Kidney (tissue), 14 donors: Measurements from ENCODE around the gene PHACTR3. TPM values are rescaled to one million over a fixed set of nuclear protein-coding genes. Genes with fewer than 3 reads are reported as not detected.

Source experiments
- DNase-seq, 5 donors: peaks; one replicate each; pipeline ENCODE4 v3.0.0-alpha.2; 2013 to 2020
- FAIRE-seq: peaks from 2 replicates; lab custom pipeline; 2012; peaks lifted over from hg19 to GRCh38; lab: Jason Lieb, UNC
- H3K27ac ChIP-seq, 2 donors: one replicate each; pipeline ENCODE4 v1.7.0; 2013; ENCODE audit warnings: low read depth in 2 of 2, low read length in 2 of 2, inconsistent platforms in 1 of 2
- H3K27me3 ChIP-seq: one replicate; pipeline ENCODE4 v1.7.1; 2013; ENCODE audit warnings: low read length, inconsistent platforms; ENCODE audit not compliant: control insufficient read depth, insufficient read depth
- H3K36me3 ChIP-seq, 3 donors: one replicate each; pipeline versions ENCODE4 v1.7.0 to v1.7.1; 2013; ENCODE audit warnings: low read length in 3 of 3, control low read depth in 1 of 3, inconsistent platforms in 1 of 3; ENCODE audit not compliant: insufficient read depth in 3 of 3, control insufficient read depth in 2 of 3
- H3K4me1 ChIP-seq, 3 donors: one replicate each; pipeline versions ENCODE4 v1.7.0 to v1.7.1; 2013; ENCODE audit warnings: low read length in 3 of 3, inconsistent platforms in 1 of 3, low read depth in 1 of 3; ENCODE audit not compliant: control insufficient read depth in 2 of 3, insufficient read depth in 2 of 3
- H3K4me3 ChIP-seq, 3 donors: one replicate each; pipeline versions ENCODE4 v1.7.0 to v1.8.1; 2013; ENCODE audit warnings: low read length in 3 of 3, control low read depth in 1 of 3, inconsistent platforms in 1 of 3
- H3K9ac ChIP-seq, 3 donors: one replicate each; pipeline versions ENCODE4 v1.7.0 to v1.7.1; 2013; ENCODE audit warnings: low read length in 3 of 3, control low read depth in 1 of 3, inconsistent platforms in 1 of 3
- H3K9me3 ChIP-seq, 3 donors: one replicate each; pipeline versions ENCODE4 v1.7.0 to v1.7.1; 2013; ENCODE audit warnings: low read length in 3 of 3, control low read depth in 1 of 3, inconsistent platforms in 1 of 3; ENCODE audit not compliant: control insufficient read depth in 2 of 3, insufficient read depth in 1 of 3
- intact Hi-C: fragments of 100-400 bp; cut with DNase I; formaldehyde crosslinking; loops from one replicate; pipeline ENCODE4 v1.11.1; 2022
- polyA plus RNA-seq: library from polyadenylated mRNA; stranded (reverse); fragments of 350-450 nt; fragmentation: Illumina TruSeq; extraction: RNeasy Lipid Tissue Mini Kit (QIAGEN cat#74804); gene quantifications from one replicate; pipeline ENCODE4 v1.2.3, GENCODE V29; 2014; ENCODE audit warnings: low read depth, low replicate concordance; ENCODE audit not compliant: insufficient read depth
- total RNA-seq: library from RNA; stranded (reverse); fragmentation: NEBNext Ultra II Directional; extraction: Animal tissue kit (Norgen Biotek cat#: 25700); gene quantifications from one replicate; pipeline ENCODE4 v1.2.1, GENCODE V29; 2021
- TF ChIP-seq, protein P1 (sequence below): IDR thresholded peaks from 3 replicates; pipeline ENCODE4 v1.5.1; 2012; ENCODE audit warnings: mild to moderate bottlenecking, moderate library complexity, borderline replicate concordance; ENCODE audit not compliant: insufficient read depth; ENCODE audit errors: extremely low read depth
- donor health status: control.
- donor health status: control.
- donor health status: control.
- donor health status: control.
- donor health status: control.
- donor health status: DM: yes; HTN: yes; CAD: no.
- donor health status: Normal renal cell carcinoma (clear cell type).

The PHACTR3 gene
- total and polyA plus RNA-seq, 2 donors from 2014 or later = 1.7 to 12.3 TPM

DNA sequence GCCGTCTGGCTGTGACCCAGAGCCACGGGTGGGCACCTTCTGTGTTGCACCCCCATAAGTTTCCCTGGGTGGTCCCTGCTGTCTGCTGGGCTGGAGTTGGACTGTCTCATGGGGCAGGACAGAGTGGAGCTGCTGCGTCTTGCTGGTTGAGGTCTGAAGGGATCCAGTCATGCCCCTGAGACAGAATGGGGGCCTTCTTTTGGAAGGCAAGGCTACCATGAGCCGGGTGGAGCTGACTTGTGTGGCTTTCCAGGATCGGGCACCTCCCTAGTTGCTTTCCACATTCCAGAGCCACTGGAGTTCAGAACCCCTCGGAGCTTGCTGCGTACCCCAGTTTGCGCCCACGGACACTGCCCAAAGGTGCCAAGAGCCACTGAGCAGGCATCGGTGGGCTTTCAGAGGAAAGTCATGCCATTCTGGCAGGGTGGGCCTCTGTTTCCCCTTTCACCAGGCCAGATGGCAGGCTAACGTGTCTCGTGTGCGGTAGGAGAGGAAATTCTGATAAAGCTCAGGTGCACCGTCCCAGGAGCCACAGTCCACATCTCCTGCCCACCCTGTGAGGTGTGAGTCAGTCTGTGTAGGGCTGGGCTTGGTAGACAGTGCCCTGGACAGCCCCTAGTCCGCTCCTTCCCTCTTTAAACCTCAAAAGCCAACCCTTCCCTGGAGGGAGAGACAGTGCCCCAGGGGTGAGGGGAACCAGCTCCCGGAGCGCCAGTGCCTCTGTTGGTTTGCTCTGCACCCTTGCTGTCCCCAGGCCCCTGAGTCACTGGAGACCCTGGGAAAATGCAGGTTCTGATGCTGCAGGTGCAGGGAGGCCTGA is 203.8 kb downstream of the PHACTR3 start:
- no peaks in the 10 kb centered on the region for H3K27me3 ChIP-seq
- H3K4me1 ChIP-seq = no peaks in the 10 kb centered on the region
- H3K36me3 ChIP-seq = no peaks in the 10 kb centered on the region
- no peak overlapping the region for H3K9ac ChIP-seq
- DNase-seq = peak in 2 of 5 donors; percentile 5 to 35
- no peaks in the 10 kb centered on the region for H3K9me3 ChIP-seq
- no peak overlapping the region for H3K4me3 ChIP-seq
- no peak for FAIRE-seq
- intact Hi-C loops = no loop called here
- no peak overlapping the region for H3K27ac ChIP-seq
- TF ChIP-seq, protein P1, sequence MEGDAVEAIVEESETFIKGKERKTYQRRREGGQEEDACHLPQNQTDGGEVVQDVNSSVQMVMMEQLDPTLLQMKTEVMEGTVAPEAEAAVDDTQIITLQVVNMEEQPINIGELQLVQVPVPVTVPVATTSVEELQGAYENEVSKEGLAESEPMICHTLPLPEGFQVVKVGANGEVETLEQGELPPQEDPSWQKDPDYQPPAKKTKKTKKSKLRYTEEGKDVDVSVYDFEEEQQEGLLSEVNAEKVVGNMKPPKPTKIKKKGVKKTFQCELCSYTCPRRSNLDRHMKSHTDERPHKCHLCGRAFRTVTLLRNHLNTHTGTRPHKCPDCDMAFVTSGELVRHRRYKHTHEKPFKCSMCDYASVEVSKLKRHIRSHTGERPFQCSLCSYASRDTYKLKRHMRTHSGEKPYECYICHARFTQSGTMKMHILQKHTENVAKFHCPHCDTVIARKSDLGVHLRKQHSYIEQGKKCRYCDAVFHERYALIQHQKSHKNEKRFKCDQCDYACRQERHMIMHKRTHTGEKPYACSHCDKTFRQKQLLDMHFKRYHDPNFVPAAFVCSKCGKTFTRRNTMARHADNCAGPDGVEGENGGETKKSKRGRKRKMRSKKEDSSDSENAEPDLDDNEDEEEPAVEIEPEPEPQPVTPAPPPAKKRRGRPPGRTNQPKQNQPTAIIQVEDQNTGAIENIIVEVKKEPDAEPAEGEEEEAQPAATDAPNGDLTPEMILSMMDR = no peak

DNA sequence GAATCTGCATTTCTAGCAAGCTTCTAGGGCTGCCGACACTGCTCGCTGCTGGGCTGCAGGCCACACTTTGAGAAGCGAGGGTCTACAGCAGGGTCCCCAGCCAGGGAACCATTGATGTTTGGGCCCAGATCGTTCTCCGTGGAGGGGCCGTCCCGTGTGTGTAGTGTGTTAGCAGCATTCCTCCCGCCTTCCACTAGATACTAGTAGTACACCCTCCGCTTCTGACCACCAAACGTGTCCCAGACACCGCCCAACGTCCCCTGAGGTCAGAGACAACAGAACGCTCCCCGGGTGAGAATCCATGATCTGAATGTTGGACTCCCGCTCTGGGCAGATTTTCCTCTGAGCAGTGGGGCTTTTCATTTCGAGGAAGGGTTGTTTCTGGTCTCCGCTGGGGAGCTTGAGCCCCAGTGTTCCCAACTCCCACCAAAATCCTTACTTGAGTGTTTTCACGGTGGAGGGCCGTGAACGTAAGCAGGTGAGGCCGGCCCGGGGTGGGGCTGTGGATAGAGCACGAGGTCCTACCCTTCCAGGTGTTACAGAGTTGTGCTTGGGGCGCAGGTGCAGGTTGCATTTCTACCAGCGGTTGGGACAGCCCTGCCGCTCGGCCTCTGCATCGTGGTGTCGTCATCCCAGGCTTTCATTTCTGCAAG is 204.5 kb downstream of the PHACTR3 start:
- Histone ChIP-seq H3K27ac (no peak overlapping the region), H3K4me1 (no peaks in the 10 kb centered on the region), H3K4me3 (no peak overlapping the region), H3K9me3 (no peaks in the 10 kb centered on the region), H3K36me3 (no peaks in the 10 kb centered on the region), H3K27me3 (no peaks in the 10 kb centered on the region), H3K9ac (no peak overlapping the region)
- peak in 2 of 5 donors; percentile 3 to 37 for DNase-seq
- TF ChIP-seq, protein P1 = no peak
- intact Hi-C loops = no loop called here
- FAIRE-seq = no peak

DNA sequence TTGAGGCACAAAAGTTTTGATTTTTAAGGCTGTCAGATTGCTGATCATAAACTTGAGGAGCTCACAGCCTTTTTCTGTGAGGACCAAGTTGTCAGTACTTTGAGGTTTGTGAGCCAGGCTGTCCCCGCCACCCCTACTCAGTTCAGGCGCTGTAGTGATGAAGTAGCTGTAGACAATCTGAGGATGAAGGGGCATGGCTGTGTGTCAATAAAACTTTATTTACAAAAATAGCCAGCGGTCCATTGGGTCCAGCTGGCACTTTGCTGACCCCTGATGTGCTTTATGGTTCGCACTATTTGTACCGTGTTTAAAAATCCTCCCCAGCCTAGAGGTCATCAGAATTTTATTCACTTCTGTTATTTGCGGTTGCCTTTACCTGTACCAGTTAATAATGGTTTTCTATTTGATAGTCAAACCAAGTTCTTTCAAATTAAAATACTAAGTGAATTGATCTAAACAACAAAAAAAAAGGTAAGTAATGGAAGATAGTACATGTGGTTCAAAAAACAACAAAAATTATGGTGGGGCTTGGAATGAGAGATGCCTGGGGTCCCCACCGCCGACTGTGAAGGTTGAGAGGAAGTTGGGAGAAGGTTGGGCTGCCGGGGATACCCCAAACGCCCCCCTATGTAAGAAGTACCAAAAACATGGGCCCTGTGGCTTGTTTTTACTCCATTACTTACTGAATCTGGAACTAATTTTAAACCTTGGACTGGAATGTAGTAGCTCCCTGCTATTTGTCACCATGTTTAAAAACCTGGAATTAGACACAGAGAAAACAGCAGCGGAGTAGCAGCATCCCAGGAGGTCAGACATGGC is 205.5 kb downstream of the PHACTR3 start:
- Histone ChIP-seq H3K27ac (no peak overlapping the region), H3K27me3 (no peaks in the 10 kb centered on the region), H3K9me3 (no peaks in the 10 kb centered on the region), H3K36me3 (no peaks in the 10 kb centered on the region), H3K4me1 (no peaks in the 10 kb centered on the region), H3K9ac (no peak overlapping the region), H3K4me3 (no peak overlapping the region)
- intact Hi-C loops = no loop called here
- DNase-seq = peak in 2 of 5 donors; percentile 2 to 35
- no peak for FAIRE-seq
- TF ChIP-seq, protein P1 = no peak
